Activated CD8-positive, alpha-beta T cell treated with anti-CD3 and anti-CD28 coated beads, Interleukin-2, amount 10 ng/mL, durations not matched to agents 7 days and 5 days (primary cell): ENCODE results near the gene CDCA8. TPM values are rescaled to one million over a fixed set of nuclear protein-coding genes. Genes with fewer than 3 reads are reported as not detected.

Experiments
- ATAC-seq: fragments of 150-1000 bp; cut with Tn5 transposase; one replicate; pipeline ENCODE4 v1.10.0; 2021; ENCODE audit warnings: moderate library complexity
- CTCF ChIA-PET: fragments of 350-600 bp; sonication (Branson Sonifier 250); formaldehyde crosslinking; loops from one replicate; lab custom pipeline; 2021; ENCODE audit warnings: antibody characterized with exemption; lab: Charles Lee
- POLR2A ChIA-PET: fragments of 350-600 bp; sonication (Branson Sonifier 250); formaldehyde crosslinking; loops from one replicate; lab custom pipeline; 2021; ENCODE audit warnings: antibody characterized with exemption; lab: Charles Lee
- DNase-seq: peaks from one replicate; pipeline ENCODE4 v3.0.0-alpha.2; 2020
- H3K27ac Mint-ChIP-seq: one replicate; pipeline ENCODE4 v1.8.0; 2021; ENCODE audit warnings: mild to moderate bottlenecking, mixed read lengths
- H3K27me3 Mint-ChIP-seq: one replicate; pipeline ENCODE4 v1.8.0; 2021; ENCODE audit warnings: low read depth, mixed read lengths
- H3K36me3 Mint-ChIP-seq: one replicate; pipeline ENCODE4 v1.8.0; 2021; ENCODE audit warnings: low read depth, mixed read lengths
- H3K4me1 Mint-ChIP-seq: one replicate; pipeline ENCODE4 v1.8.0; 2021; ENCODE audit warnings: low read depth, mixed read lengths
- H3K4me3 Mint-ChIP-seq: one replicate; pipeline ENCODE4 v1.8.0; 2021; ENCODE audit warnings: mild to moderate bottlenecking, mixed read lengths
- H3K9me3 Mint-ChIP-seq: one replicate; pipeline ENCODE4 v1.8.0; 2022; ENCODE audit warnings: mixed read lengths; ENCODE audit not compliant: insufficient read depth
- total RNA-seq, 2 experiments: library from RNA; stranded (reverse); gene quantifications; one replicate each; pipeline ENCODE4 v1.2.3, GENCODE V29; 2021

The CDCA8 gene
- total RNA-seq, 2 experiments from 2014 or later: 97.3 to 102 TPM

DNA sequence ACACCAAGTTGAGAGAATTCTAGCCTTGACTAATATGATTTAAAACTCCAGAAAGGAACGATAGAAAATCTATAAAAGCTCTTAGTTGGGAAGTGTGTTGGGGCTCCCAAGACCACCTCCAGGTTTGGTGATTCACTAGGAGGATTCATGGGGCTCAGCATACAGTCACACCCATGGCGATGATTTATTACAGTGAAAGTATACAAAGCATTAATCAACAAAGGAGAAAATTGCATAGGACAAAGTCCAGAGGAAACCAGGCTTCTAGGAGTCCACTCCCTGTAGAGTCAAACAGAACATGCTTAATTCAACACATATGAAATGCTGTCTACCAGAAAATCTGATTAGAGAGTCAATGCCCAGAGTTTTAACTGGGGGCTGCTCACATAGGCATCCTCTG is 4.8 kb downstream of the CDCA8 start:
- peaks cover 72% of the 10 kb centered on the region for H3K36me3 Mint-ChIP-seq
- no peak overlapping the region for H3K4me3 Mint-ChIP-seq
- CTCF ChIA-PET: interaction anchor here (1.1 kb wide), 1 partner anchor 15 kb away, joined by 5 read pairs; no protein-coding TSS in a partner anchor

DNA sequence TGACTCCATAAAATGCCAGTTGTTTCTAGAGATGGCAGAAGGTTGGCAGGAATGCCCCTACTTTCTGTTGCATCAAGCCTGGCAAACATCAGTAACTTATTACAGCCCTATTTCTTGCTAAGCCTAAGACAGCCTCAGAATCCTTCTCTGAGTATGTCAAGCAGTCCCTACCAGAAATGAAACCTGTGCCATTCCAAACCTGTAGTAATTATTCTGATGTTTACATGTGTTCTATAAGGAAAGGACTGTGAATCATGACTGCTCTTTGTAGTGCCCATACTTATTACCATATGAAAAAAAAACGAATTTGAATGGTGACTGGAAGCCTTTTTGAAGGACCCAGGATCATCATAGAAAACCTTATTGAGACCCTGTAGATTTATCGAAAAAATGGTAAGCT is 5.4 kb downstream of the CDCA8 start:
- CTCF ChIA-PET: no interaction called here
- POLR2A ChIA-PET: interaction anchor here (0.7 kb wide), 1 partner anchor 579 kb away, joined by 3 read pairs; no protein-coding TSS in a partner anchor
- no peak for DNase-seq
- ATAC-seq: no peak
- Mint-ChIP-seq H3K27me3 (no peaks in the 10 kb centered on the region), H3K4me3 (no peak overlapping the region), H3K27ac (no peak overlapping the region), H3K36me3 (peaks cover 71% of the 10 kb centered on the region), H3K4me1 (peaks cover 29% of the 10 kb centered on the region), H3K9me3 (no peaks in the 10 kb centered on the region)

More for the DNA sequence above, 4.8 kb downstream of the CDCA8 start:
- no peak for DNase-seq
- Mint-ChIP-seq H3K27me3 (no peaks in the 10 kb centered on the region), H3K4me1 (peaks cover 29% of the 10 kb centered on the region), H3K27ac (no peak overlapping the region), H3K9me3 (no peaks in the 10 kb centered on the region)
- ATAC-seq: no peak
- POLR2A ChIA-PET: no interaction called here

- CTCF ChIA-PET: no interaction called here
- H3K9me3 Mint-ChIP-seq: no peaks in the 10 kb centered on the region
- H3K4me3 Mint-ChIP-seq: no peak overlapping the region
- DNase-seq (no peak), ATAC-seq (no peak)
- H3K36me3 Mint-ChIP-seq: peaks cover 79% of the 10 kb centered on the region
- H3K4me1 Mint-ChIP-seq: peaks cover 28% of the 10 kb centered on the region
- H3K27me3 Mint-ChIP-seq: no peaks in the 10 kb centered on the region
- POLR2A ChIA-PET: no interaction called here
- no peak overlapping the region for H3K27ac Mint-ChIP-seq
Measured at GRCh38 chr1:37699147-37699546, 6.8 kb downstream of the CDCA8 start.

- ATAC-seq: no peak
- peaks cover 15% of the 10 kb centered on the region for H3K4me1 Mint-ChIP-seq
- no peaks in the 10 kb centered on the region for H3K9me3 Mint-ChIP-seq
- H3K36me3 Mint-ChIP-seq: peaks cover 75% of the 10 kb centered on the region
- CTCF ChIA-PET: interaction anchor here (1.2 kb wide), 2 partner anchors 9 to 139 kb away, joined by 3 read pairs; no protein-coding TSS in a partner anchor
- no peak for DNase-seq
- POLR2A ChIA-PET: interaction anchor here (1.0 kb wide), 1 partner anchor 186 kb away, joined by 3 read pairs; the partner anchor contains the start of gene MEAF6
- H3K4me3 Mint-ChIP-seq: no peak overlapping the region
- H3K27ac Mint-ChIP-seq: no peak overlapping the region
- H3K27me3 Mint-ChIP-seq: no peaks in the 10 kb centered on the region
Measured at GRCh38 chr1:37701051-37701450, 8.7 kb downstream of the CDCA8 start.

GRCh38 chr1:37703061-37703460 is 10.7 kb downstream of the CDCA8 start:
- Mint-ChIP-seq H3K4me1 (peaks cover 6% of the 10 kb centered on the region), H3K36me3 (peaks cover 77% of the 10 kb centered on the region), H3K27me3 (no peaks in the 10 kb centered on the region), H3K9me3 (no peaks in the 10 kb centered on the region), H3K4me3 (no peak overlapping the region), H3K27ac (no peak overlapping the region)
- DNase-seq: no peak
- no peak for ATAC-seq
- ChIA-PET POLR2A (interaction anchor here (0.5 kb wide), 1 partner anchor 182 kb away, joined by 3 read pairs; no protein-coding TSS in a partner anchor), CTCF (no interaction called here)

DNA sequence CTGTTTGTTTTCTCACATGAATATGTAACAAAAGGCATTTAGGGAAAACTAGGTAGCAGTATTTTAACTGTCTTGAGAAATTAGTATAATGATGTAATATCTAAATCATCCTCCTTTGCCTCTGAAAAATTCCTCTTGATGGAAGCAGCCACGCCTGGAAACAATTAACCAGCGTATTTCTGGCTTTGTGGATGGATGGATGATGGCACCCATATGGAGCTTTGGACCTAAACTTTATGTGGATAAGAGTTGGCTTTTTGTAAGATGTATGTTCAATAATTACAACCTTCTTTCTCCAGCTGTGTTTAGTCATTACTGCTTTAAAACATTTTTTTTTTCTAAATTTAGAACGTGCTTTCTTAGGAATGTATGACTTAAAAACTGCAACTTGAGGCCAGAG is 12.7 kb downstream of the CDCA8 start:
- H3K9me3 Mint-ChIP-seq: no peaks in the 10 kb centered on the region
- ChIA-PET POLR2A (interaction anchor here (0.6 kb wide), 1 partner anchor 12 kb away, joined by 3 read pairs; no protein-coding TSS in a partner anchor), CTCF (no interaction called here)
- H3K4me3 Mint-ChIP-seq: no peak overlapping the region
- ATAC-seq (no peak), DNase-seq (no peak)
- peaks cover 3% of the 10 kb centered on the region for H3K4me1 Mint-ChIP-seq
- no peak overlapping the region for H3K27ac Mint-ChIP-seq
- H3K27me3 Mint-ChIP-seq: no peaks in the 10 kb centered on the region
- peaks cover 83% of the 10 kb centered on the region for H3K36me3 Mint-ChIP-seq

GRCh38 chr1:37705399-37705798 is 13.1 kb downstream of the CDCA8 start:
- H3K36me3 Mint-ChIP-seq: peaks cover 83% of the 10 kb centered on the region
- POLR2A ChIA-PET: interaction anchor here (0.6 kb wide), 1 partner anchor 13 kb away, joined by 3 read pairs; no protein-coding TSS in a partner anchor
- peaks cover 3% of the 10 kb centered on the region for H3K4me1 Mint-ChIP-seq
- CTCF ChIA-PET: no interaction called here
- DNase-seq (no peak), ATAC-seq (no peak)
- no peak overlapping the region for H3K4me3 Mint-ChIP-seq
- no peaks in the 10 kb centered on the region for H3K9me3 Mint-ChIP-seq
- H3K27ac Mint-ChIP-seq: no peak overlapping the region
- no peaks in the 10 kb centered on the region for H3K27me3 Mint-ChIP-seq

- H3K27me3 Mint-ChIP-seq: no peaks in the 10 kb centered on the region
- H3K4me1 Mint-ChIP-seq: peaks cover 3% of the 10 kb centered on the region
- CTCF ChIA-PET: interaction anchor here (1.1 kb wide), 1 partner anchor 152 kb away, joined by 3 read pairs; no protein-coding TSS in a partner anchor
- H3K9me3 Mint-ChIP-seq: no peaks in the 10 kb centered on the region
- POLR2A ChIA-PET: interaction anchor here (0.6 kb wide), 1 partner anchor 20 kb away, joined by 3 read pairs; no protein-coding TSS in a partner anchor
- no peak overlapping the region for H3K4me3 Mint-ChIP-seq
- DNase-seq: no peak
- H3K36me3 Mint-ChIP-seq: peaks cover 61% of the 10 kb centered on the region
- ATAC-seq: no peak
- H3K27ac Mint-ChIP-seq: no peak overlapping the region
Measured at GRCh38 chr1:37708471-37708870, 16.2 kb downstream of the CDCA8 start.

GRCh38 chr1:37714226-37714625 is 21.9 kb downstream of the CDCA8 start:
- Mint-ChIP-seq H3K27me3 (peaks cover 2% of the 10 kb centered on the region), H3K36me3 (peaks cover 15% of the 10 kb centered on the region), H3K27ac (no peak overlapping the region), H3K4me3 (no peak overlapping the region), H3K4me1 (no peaks in the 10 kb centered on the region), H3K9me3 (no peaks in the 10 kb centered on the region)
- POLR2A ChIA-PET: no interaction called here
- CTCF ChIA-PET: interaction anchor here (1.5 kb wide), 1 partner anchor 145 kb away, joined by 3 read pairs; the partner anchor contains the start of gene MTF1
- ATAC-seq (no peak), DNase-seq (no peak)

GRCh38 chr1:37714689-37715088 is 22.4 kb downstream of the CDCA8 start:
- POLR2A ChIA-PET: interaction anchor here (0.7 kb wide), 1 partner anchor 1602 kb away, joined by 3 read pairs; no protein-coding TSS in a partner anchor
- Mint-ChIP-seq H3K36me3 (peaks cover 10% of the 10 kb centered on the region), H3K4me1 (no peaks in the 10 kb centered on the region), H3K9me3 (no peaks in the 10 kb centered on the region), H3K4me3 (no peak overlapping the region), H3K27me3 (peaks cover 2% of the 10 kb centered on the region), H3K27ac (no peak overlapping the region)
- DNase-seq (no peak), ATAC-seq (no peak)
- CTCF ChIA-PET: interaction anchor here (1.5 kb wide), 1 partner anchor 145 kb away, joined by 3 read pairs; the partner anchor contains the start of gene MTF1

DNA sequence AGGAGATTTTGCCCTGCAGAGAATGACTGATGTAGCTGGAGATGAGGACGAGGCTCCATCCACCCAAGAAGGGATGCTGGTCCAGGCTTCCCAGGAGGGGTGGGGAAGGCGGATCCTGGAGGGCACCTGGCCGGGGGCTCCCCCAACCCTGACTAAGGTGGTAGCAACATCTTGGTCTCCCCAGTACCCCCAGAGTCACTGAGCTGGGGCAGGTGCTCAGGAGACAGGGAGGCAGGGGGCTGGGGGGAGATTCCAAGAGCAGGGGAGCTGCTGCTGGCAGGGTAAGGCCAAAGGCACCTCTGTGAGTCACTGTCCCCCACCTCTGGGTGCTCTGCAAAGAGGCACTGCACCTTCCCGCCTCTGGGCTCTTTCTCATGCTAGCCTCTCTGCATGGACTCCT is 24.0 kb downstream of the CDCA8 start:
- DNase-seq (no peak), ATAC-seq (no peak)
- H3K27ac Mint-ChIP-seq: no peak overlapping the region
- H3K27me3 Mint-ChIP-seq: peaks cover 2% of the 10 kb centered on the region
- H3K36me3 Mint-ChIP-seq: peaks cover 3% of the 10 kb centered on the region
- no peaks in the 10 kb centered on the region for H3K9me3 Mint-ChIP-seq
- ChIA-PET POLR2A (interaction anchor here (1.1 kb wide), 1 partner anchor 22 kb away, joined by 3 read pairs; no protein-coding TSS in a partner anchor), CTCF (interaction anchor here (0.5 kb wide), 1 partner anchor 274 kb away, joined by 3 read pairs; no protein-coding TSS in a partner anchor)
- H3K4me3 Mint-ChIP-seq: no peak overlapping the region
- no peaks in the 10 kb centered on the region for H3K4me1 Mint-ChIP-seq

DNA sequence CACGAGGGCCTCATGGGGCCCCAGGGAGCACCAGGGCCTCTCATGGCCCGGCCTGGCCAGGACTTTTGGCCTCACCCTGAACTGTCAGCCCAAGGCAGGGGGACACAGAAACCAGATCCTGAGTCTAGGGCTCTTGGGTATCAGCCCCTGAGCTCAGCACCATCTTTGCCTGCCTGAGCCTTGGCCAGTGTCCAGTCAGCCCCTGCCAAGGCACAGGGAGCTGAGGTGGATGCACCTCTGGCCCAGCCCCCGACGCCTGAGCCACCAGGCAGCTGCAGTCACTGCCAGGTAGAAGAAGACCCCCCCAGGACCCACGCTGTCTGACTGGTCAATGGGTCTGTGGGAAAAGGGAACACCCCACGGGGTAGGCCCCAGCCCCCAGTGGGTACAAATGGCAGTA is 25.3 kb downstream of the CDCA8 start:
- ATAC-seq (no peak), DNase-seq (no peak)
- POLR2A ChIA-PET: no interaction called here
- no peak overlapping the region for H3K4me3 Mint-ChIP-seq
- H3K4me1 Mint-ChIP-seq: no peaks in the 10 kb centered on the region
- CTCF ChIA-PET: no interaction called here
- no peaks in the 10 kb centered on the region for H3K9me3 Mint-ChIP-seq
- peaks cover 2% of the 10 kb centered on the region for H3K27me3 Mint-ChIP-seq
- H3K36me3 Mint-ChIP-seq: no peaks in the 10 kb centered on the region
- no peak overlapping the region for H3K27ac Mint-ChIP-seq
